Fibroblast of pulmonary artery (primary cell): ENCODE data around the gene PTPRO.
A peak's percentile ranks its signal among the peaks of the same experiment; 100 is the strongest.

Experiments
- DNase-seq: peaks from one replicate; pipeline ENCODE4 v3.0.0-alpha.2; 2010; ENCODE audit warnings: low read depth
- H3K4me3 ChIP-seq: replicated peaks from 2 replicates; pipeline ENCODE4 v1.5.1; 2011; ENCODE audit warnings: low read depth, mild to moderate bottlenecking, control low read depth, low read length, moderate library complexity
- CTCF ChIP-seq: IDR thresholded peaks from 2 replicates; pipeline ENCODE4 v1.5.1; 2011; ENCODE audit warnings: mild to moderate bottlenecking, control low read depth, low read length, inconsistent platforms; ENCODE audit errors: missing control alignments

Gene PTPRO

GRCh38 chr12:15589328-15590032 lies 267.2 kb downstream of the PTPRO start:
- TF ChIP-seq CTCF: no peak
- no peak overlapping the region for H3K4me3 ChIP-seq
- no peak for DNase-seq

GRCh38 chr12:15590180-15590826 lies 268.0 kb downstream of the PTPRO start:
- peak overlapping the region; percentile 55 for H3K4me3 ChIP-seq
- TF ChIP-seq CTCF: peak; percentile 92
- DNase-seq: peak; percentile 82

GRCh38 chr12:15591811-15592210 lies 269.5 kb downstream of the PTPRO start:
- no peak for DNase-seq
- no peak for TF ChIP-seq CTCF
- H3K4me3 ChIP-seq: no peak overlapping the region

GRCh38 chr12:15592934-15593333 lies 270.6 kb downstream of the PTPRO start:
- no peak overlapping the region for H3K4me3 ChIP-seq
- TF ChIP-seq CTCF: peak; percentile 35
- peak; percentile 47 for DNase-seq

- H3K4me3 ChIP-seq: no peak overlapping the region
- TF ChIP-seq CTCF: no peak
- no peak for DNase-seq
These were observed 273.9 kb downstream of the PTPRO start for GRCh38 chr12:15596174-15596573.

- DNase-seq: no peak
- TF ChIP-seq CTCF: no peak
- no peak overlapping the region for H3K4me3 ChIP-seq
These were observed 275.0 kb downstream of the PTPRO start for GRCh38 chr12:15597125-15597830.
